D341Med (cell line): ENCODE results near the gene CACTIN.

Experiments
- DNase-seq: peaks from one replicate; pipeline ENCODE4 v3.0.0; 2012; ENCODE audit warnings: low spot score

The CACTIN gene

GRCh38 chr19:3565139-3565538, 61.5 kb downstream of the CACTIN start:
- DNase-seq: no peak

- DNase-seq: no peak
These were observed 62.7 kb downstream of the CACTIN start for GRCh38 chr19:3563709-3564524.
